Aorta (tissue), 5 donors: ENCODE measurements around the gene GULP1. TPM values are rescaled to one million over a fixed set of nuclear protein-coding genes. Genes with fewer than 3 reads are reported as not detected.

Experiments
- ATAC-seq: fragments of 200-7000 bp; cut with Tn5 transposase; one replicate; pipeline ENCODE4 v1.9.1; 2022; ENCODE audit warnings: moderate library complexity; ENCODE audit not compliant: low FRiP score
- DNase-seq, 2 donors: peaks; one replicate each; pipeline ENCODE4 v3.0.0-alpha.2; 2020
- H3K27ac ChIP-seq, 2 donors: one replicate each; pipeline ENCODE4 v1.5.1; 2013; ENCODE audit warnings: low read length in 2 of 2, mild to moderate bottlenecking in 2 of 2, moderate library complexity in 2 of 2, control low read depth in 1 of 2, inconsistent platforms in 1 of 2, low read depth in 1 of 2
- H3K27me3 ChIP-seq, 2 donors: one replicate each; pipeline ENCODE4 v1.6.1; 2013; ENCODE audit warnings: control low read depth in 1 of 2, low read length in 1 of 2, mild to moderate bottlenecking in 1 of 2, moderate library complexity in 1 of 2; ENCODE audit not compliant: insufficient read depth in 2 of 2, control insufficient read depth in 1 of 2
- H3K36me3 ChIP-seq, 2 donors: one replicate each; pipeline ENCODE4 v1.6.1; 2013; ENCODE audit warnings: control low read depth in 1 of 2, low read length in 1 of 2, mild to moderate bottlenecking in 1 of 2; ENCODE audit not compliant: insufficient read depth in 2 of 2, control insufficient read depth in 1 of 2
- H3K4me1 ChIP-seq, 2 donors: one replicate each; pipeline ENCODE4 v1.6.1; 2013; ENCODE audit warnings: low read length in 2 of 2, control low read depth in 1 of 2, mild to moderate bottlenecking in 1 of 2, moderate library complexity in 1 of 2; ENCODE audit not compliant: insufficient read depth in 2 of 2, control insufficient read depth in 1 of 2
- H3K4me3 ChIP-seq, 2 donors: one replicate each; pipeline ENCODE4 v1.5.1; 2013; ENCODE audit warnings: low read length in 2 of 2, control low read depth in 1 of 2, mild to moderate bottlenecking in 1 of 2
- H3K9me3 ChIP-seq: one replicate; pipeline ENCODE4 v1.6.1; 2013; ENCODE audit warnings: mild to moderate bottlenecking, low read length; ENCODE audit not compliant: control insufficient read depth
- WGBS, 2 donors: extraction: QIAGEN DNeasy Blood & Tissue Kit; methylation state at CpG; one replicate each; pipeline ENCODE4 v1.1.7; 2013; 5-methylcytosine and 5-hydroxymethylcytosine counted together
- intact Hi-C, 2 donors: fragments of 100-400 bp; cut with DNase I; formaldehyde crosslinking; loops; one replicate each; pipeline versions ENCODE4 v1.14.2 to v1.15.0; 2022
- polyA plus RNA-seq, 2 donors: library from polyadenylated mRNA; stranded (reverse); fragments of 200-250 nt; gene quantifications; one replicate each; pipeline ENCODE4 v1.2.3, GENCODE V29; 2013
- total RNA-seq, 2 donors: library from RNA; stranded (reverse); fragmentation: NEBNext Ultra II Directional; extraction: Animal tissue kit (Norgen Biotek cat#: 25700); gene quantifications; one replicate each; pipeline ENCODE4 v1.2.1, GENCODE V29; 2021
- donor health status: healthy with polysubstance abuse.
- donor health status: Bipolar disorder and iron deficiency.
- donor health status: DM: no; HTN: no; CAD: no.
- donor health status: DM: no; HTN: no; CAD: no.
- donor health status: DM: yes; HTN: yes; CAD: no.

The GULP1 gene
- total and polyA plus RNA-seq, 4 donors = 60.2 to 74.8 (median 67.1) TPM

DNA sequence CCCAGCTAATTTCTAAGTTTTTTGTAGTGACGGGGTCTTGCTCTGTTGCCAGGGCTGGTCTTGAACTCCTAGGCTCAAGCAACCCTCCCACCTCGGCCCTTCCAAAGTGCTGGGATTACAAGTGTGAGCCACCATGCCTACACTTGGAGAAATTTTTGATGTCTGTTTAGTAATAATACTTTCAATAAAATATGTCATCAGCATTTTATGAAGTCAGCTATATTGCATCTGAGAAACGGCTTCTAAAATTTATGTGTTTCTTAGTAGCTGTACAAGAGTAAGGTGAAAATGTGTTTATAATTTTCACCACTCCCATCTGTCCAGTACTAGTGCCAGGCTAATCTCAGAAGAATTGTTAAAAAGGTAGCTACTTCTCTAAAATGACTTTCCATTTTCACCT lies 46.8 kb downstream of the GULP1 start:
- DNase-seq (no peak), ATAC-seq (no peak)
- H3K9me3 ChIP-seq = no peaks in the 10 kb centered on the region
- no peak overlapping the region for H3K27ac ChIP-seq
- peaks cover 0 to 3% of the 10 kb centered on the region in 2 donors for H3K4me1 ChIP-seq
- no peaks in the 10 kb centered on the region for H3K27me3 ChIP-seq
- no peak overlapping the region for H3K4me3 ChIP-seq
- no peaks in the 10 kb centered on the region for H3K36me3 ChIP-seq
- 96% methylated on average over 3 of the region's 3 CpGs for WGBS, 2 donors
- intact Hi-C loops = no loop called here

DNA sequence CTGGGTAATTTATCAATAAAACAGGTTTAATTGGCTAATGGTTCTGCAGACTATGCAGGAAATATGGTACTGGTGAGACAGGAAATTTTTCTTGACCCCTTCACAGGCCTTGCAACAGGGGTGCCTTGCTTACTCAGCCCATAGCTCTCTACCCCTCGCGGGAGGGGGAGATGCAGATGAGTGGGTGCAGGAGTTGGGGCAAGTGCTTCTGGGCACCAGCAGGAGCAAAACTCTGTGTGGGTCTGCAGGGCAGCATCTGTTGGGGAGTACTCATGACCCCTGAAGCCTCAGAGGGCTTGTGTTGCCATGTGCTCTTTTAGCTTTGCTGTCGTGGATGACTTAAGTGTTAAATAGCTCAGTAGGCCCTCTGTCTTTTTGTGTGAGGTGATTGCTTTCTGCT lies 48.6 kb downstream of the GULP1 start:
- H3K27me3 ChIP-seq = no peaks in the 10 kb centered on the region
- H3K36me3 ChIP-seq = no peaks in the 10 kb centered on the region
- H3K27ac ChIP-seq = no peak overlapping the region
- H3K4me3 ChIP-seq = no peak overlapping the region
- DNase-seq (no peak), ATAC-seq (no peak)
- H3K4me1 ChIP-seq = peaks cover 0 to 4% of the 10 kb centered on the region in 2 donors
- intact Hi-C loops = no loop called here
- H3K9me3 ChIP-seq = no peaks in the 10 kb centered on the region
- WGBS, 2 donors = 92 to 96% methylated on average over 3 of the region's 3 CpGs

DNA sequence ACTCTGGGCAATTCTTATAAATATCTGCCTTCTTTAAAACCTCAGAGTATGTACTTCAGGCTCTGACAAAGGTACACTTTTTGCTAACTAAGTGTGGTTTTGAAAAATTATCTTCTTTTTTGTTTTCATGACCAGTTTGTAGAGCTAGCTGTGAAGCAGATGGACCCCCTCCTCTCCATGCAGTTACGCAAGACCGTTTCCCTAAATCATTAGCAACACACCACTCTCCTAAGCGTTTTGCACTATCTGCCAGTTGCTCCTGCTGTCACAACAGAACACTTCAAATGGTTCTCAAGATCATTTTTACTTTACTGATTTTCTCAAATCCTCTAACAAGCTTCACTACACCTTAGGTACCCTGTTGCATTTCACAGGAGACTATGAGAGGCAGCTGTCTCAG lies 53.3 kb downstream of the GULP1 start:
- Histone ChIP-seq H3K4me3 (no peak overlapping the region), H3K27me3 (no peaks in the 10 kb centered on the region), H3K27ac (no peak overlapping the region), H3K36me3 (no peaks in the 10 kb centered on the region), H3K4me1 (peaks cover 0 to 2% of the 10 kb centered on the region in 2 donors), H3K9me3 (no peaks in the 10 kb centered on the region)
- DNase-seq (no peak), ATAC-seq (no peak)
- intact Hi-C loops = no loop called here
- 79 to 85% methylated on average over 3 of the region's 3 CpGs for WGBS, 2 donors

GRCh38 chr2:188345426-188345825 lies 53.8 kb downstream of the GULP1 start:
- no peaks in the 10 kb centered on the region for H3K36me3 ChIP-seq
- no peak overlapping the region for H3K4me3 ChIP-seq
- no peaks in the 10 kb centered on the region for H3K27me3 ChIP-seq
- peaks cover 0 to 2% of the 10 kb centered on the region in 2 donors for H3K4me1 ChIP-seq
- ATAC-seq (no peak), DNase-seq (no peak)
- intact Hi-C loops = no loop called here
- H3K9me3 ChIP-seq = no peaks in the 10 kb centered on the region
- no peak overlapping the region for H3K27ac ChIP-seq

DNA sequence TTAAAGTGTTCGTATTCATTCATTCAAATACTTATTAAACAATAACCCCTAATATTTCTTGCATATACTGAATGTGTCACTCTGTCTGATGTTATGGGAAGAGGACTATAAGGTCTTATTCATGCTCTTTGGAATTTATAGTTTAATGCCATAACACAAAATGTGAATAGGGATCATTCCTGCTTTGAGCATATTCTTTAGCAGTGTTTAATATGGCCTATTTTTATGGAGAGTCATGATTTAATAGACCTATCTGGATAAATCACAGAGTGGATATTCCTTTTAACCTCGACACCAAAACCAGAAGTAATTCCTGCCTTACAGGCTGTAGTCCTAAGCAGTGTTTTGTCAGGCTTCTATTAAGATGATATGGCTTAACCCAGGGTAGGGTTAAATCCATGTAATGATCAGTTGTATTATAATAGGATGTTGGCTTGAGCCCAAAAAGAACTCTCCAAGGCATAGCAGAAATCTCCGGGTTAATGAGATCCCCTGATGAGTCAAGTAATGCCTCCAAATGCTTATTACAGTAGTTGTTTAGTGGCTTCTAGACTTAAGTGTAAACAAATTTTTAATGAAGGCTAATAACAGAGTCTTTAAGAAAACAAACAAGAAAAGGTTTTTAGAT lies 54.3 kb downstream of the GULP1 start:
- WGBS, 2 donors = 76 to 80% methylated on average over 3 of the region's 3 CpGs
- ATAC-seq (no peak), DNase-seq (no peak)
- no peaks in the 10 kb centered on the region for H3K36me3 ChIP-seq
- no peaks in the 10 kb centered on the region for H3K27me3 ChIP-seq
- intact Hi-C loops = no loop called here
- peaks cover 0 to 2% of the 10 kb centered on the region in 2 donors for H3K4me1 ChIP-seq
- no peak overlapping the region for H3K27ac ChIP-seq
- no peaks in the 10 kb centered on the region for H3K9me3 ChIP-seq
- no peak overlapping the region for H3K4me3 ChIP-seq

DNA sequence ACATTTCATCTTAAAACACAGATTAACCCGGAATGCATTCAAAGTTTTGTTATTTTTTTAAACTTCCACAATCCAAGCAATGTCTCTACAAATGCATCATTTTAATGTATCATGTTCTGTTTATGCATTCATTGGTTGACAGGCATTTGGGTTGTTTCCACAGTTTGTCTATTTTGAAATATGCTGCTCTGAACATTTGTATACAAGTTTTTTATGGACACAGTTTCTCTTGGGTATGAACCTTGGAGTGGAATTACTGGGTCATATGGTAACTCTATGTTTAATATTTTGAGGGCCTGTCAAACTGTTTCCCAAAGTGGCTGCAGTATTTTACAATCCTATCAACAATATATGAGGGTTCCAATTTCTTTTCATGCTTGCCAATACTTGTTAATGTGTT lies 57.3 kb downstream of the GULP1 start:
- H3K4me3 ChIP-seq = no peak overlapping the region
- H3K27ac ChIP-seq = no peak overlapping the region
- 73 to 92% methylated on average over 1 of the region's 1 CpG for WGBS, 2 donors
- no peak for ATAC-seq
- peaks cover 2% of the 10 kb centered on the region in 2 donors for H3K4me1 ChIP-seq
- intact Hi-C loops = no loop called here
- no peak for DNase-seq
- H3K36me3 ChIP-seq = no peaks in the 10 kb centered on the region
- no peaks in the 10 kb centered on the region for H3K27me3 ChIP-seq
- H3K9me3 ChIP-seq = no peaks in the 10 kb centered on the region

- 84 to 86% methylated on average over 5 of the region's 5 CpGs for WGBS, 2 donors
- intact Hi-C loops = no loop called here
- Histone ChIP-seq H3K4me1 (peaks cover 0 to 2% of the 10 kb centered on the region in 2 donors), H3K36me3 (no peaks in the 10 kb centered on the region), H3K9me3 (no peaks in the 10 kb centered on the region), H3K27ac (no peak overlapping the region), H3K4me3 (no peak overlapping the region), H3K27me3 (no peaks in the 10 kb centered on the region)
- ATAC-seq (no peak), DNase-seq (no peak)
Observed at GRCh38 chr2:188353282-188353681, 61.6 kb downstream of the GULP1 start.

GRCh38 chr2:188360485-188361263 lies 69.0 kb downstream of the GULP1 start:
- intact Hi-C loops = no loop called here
- Histone ChIP-seq H3K36me3 (no peaks in the 10 kb centered on the region), H3K9me3 (no peaks in the 10 kb centered on the region), H3K4me1 (peaks cover 2 to 8% of the 10 kb centered on the region in 2 donors), H3K27me3 (no peaks in the 10 kb centered on the region), H3K4me3 (no peak overlapping the region), H3K27ac (no peak overlapping the region)
- WGBS, 2 donors = 95 to 96% methylated on average over 9 of the region's 9 CpGs
- DNase-seq (no peak), ATAC-seq (no peak)

- ATAC-seq = no peak
- no peak for DNase-seq
- no peaks in the 10 kb centered on the region for H3K36me3 ChIP-seq
- no peak overlapping the region for H3K27ac ChIP-seq
- WGBS, 2 donors = 93 to 97% methylated on average over 4 of the region's 4 CpGs
- peaks cover 2 to 8% of the 10 kb centered on the region in 2 donors for H3K4me1 ChIP-seq
- H3K27me3 ChIP-seq = no peaks in the 10 kb centered on the region
- intact Hi-C loops = no loop called here
- no peak overlapping the region for H3K4me3 ChIP-seq
- no peaks in the 10 kb centered on the region for H3K9me3 ChIP-seq
Observed at GRCh38 chr2:188364033-188364630, 72.5 kb downstream of the GULP1 start.
